IMR-90 (cell line): ENCODE data around the gene DZANK1. TPM values are rescaled to one million over a fixed set of nuclear protein-coding genes. Genes with fewer than 3 reads are reported as not detected.

Experiments used
- ATAC-seq: fragments of 200-7000 bp; cut with Tn5 transposase; 2 replicates; pipeline ENCODE4 v1.9.1; 2020; ENCODE audit warnings: low read depth, mild to moderate bottlenecking, moderate library complexity
- Bru-seq: library from RNA; stranded (reverse); fragments of 400-500 nt; gene quantifications from one replicate; lab custom pipeline; 2021; lab: Mats Ljungman, UMichigan
- BruChase-seq, 2 experiments: library from RNA; stranded (reverse); fragments of 400-500 nt; gene quantifications; one replicate each; lab custom pipeline; 2021; lab: Mats Ljungman, UMichigan
- BruUV-seq: library from RNA; stranded (reverse); fragments of 400-500 nt; replicated peaks from 2 replicates; lab custom pipeline; 2021; lab: Mats Ljungman, UMichigan
- CTCF ChIA-PET: fragments of 300-600 bp; formaldehyde crosslinking; extraction: SDS; loops from one replicate; lab custom pipeline; 2021; ENCODE audit warnings: antibody characterized with exemption; lab: Yijun Ruan, JAX
- POLR2A ChIA-PET: fragments of 300-600 bp; sonication (Branson Sonifier 250); formaldehyde crosslinking; loops from one replicate; lab custom pipeline; 2022; ENCODE audit warnings: antibody characterized with exemption; ENCODE audit not compliant: unreplicated experiment; lab: Charles Lee
- DNase-seq: peaks from one replicate; pipeline ENCODE4 v3.0.0; 2013
- H2AFZ ChIP-seq: replicated peaks from 2 replicates; pipeline ENCODE3; 2013; ENCODE audit warnings: low read length, mild to moderate bottlenecking; ENCODE audit not compliant: poor library complexity
- H2AK5ac ChIP-seq: 2 replicates; pipeline ENCODE4 v1.6.1; 2013; ENCODE audit warnings: low read depth, low read length, inconsistent platforms
- H2AK9ac ChIP-seq: replicated peaks from 2 replicates; pipeline ENCODE3; 2013; ENCODE audit warnings: mild to moderate bottlenecking, low read depth, low read length, moderate library complexity; ENCODE audit not compliant: poor library complexity
- H2BK120ac ChIP-seq: 2 replicates; pipeline ENCODE4 v1.6.1; 2013; ENCODE audit warnings: low read depth, low read length, inconsistent platforms
- H2BK15ac ChIP-seq: 3 replicates; pipeline ENCODE4 v1.6.1; 2013; ENCODE audit warnings: low read depth, low read length, inconsistent platforms
- H2BK20ac ChIP-seq: 2 replicates; pipeline ENCODE4 v1.6.1; 2013; ENCODE audit warnings: low read depth, mild to moderate bottlenecking, inconsistent platforms, low read length, moderate library complexity
- H2BK5ac ChIP-seq: 2 replicates; pipeline ENCODE4 v1.6.1; 2013; ENCODE audit warnings: mild to moderate bottlenecking, low read depth, low read length, inconsistent platforms; ENCODE audit not compliant: poor library complexity, severe bottlenecking
- H3K14ac ChIP-seq: replicated peaks from 2 replicates; pipeline ENCODE4 v1.6.1; 2013; ENCODE audit warnings: low read depth, low read length, inconsistent platforms
- H3K18ac ChIP-seq: 2 replicates; pipeline ENCODE4 v1.6.1; 2013; ENCODE audit warnings: low read depth, low read length, control low read depth
- H3K23ac ChIP-seq: 2 replicates; pipeline ENCODE4 v1.6.1; 2013; ENCODE audit warnings: low read depth, low read length, inconsistent platforms
- H3K27ac ChIP-seq: 2 replicates; pipeline ENCODE4 v1.5.1; 2013; ENCODE audit warnings: mild to moderate bottlenecking, control low read depth, low read length; ENCODE audit not compliant: insufficient read depth
- H3K27me3 ChIP-seq: 2 replicates; pipeline ENCODE4 v1.6.1; 2013; ENCODE audit warnings: low read length; ENCODE audit not compliant: control insufficient read depth, insufficient read depth
- H3K36me3 ChIP-seq: 2 replicates; pipeline ENCODE4 v1.6.1; 2013; ENCODE audit warnings: low read length, mixed read lengths; ENCODE audit not compliant: control insufficient read depth, insufficient read depth
- H3K4ac ChIP-seq: 2 replicates; pipeline ENCODE4 v1.6.1; 2013; ENCODE audit warnings: low read depth, low read length, inconsistent platforms
- H3K4me1 ChIP-seq: 2 replicates; pipeline ENCODE4 v1.6.1; 2013; ENCODE audit warnings: low read length, mixed read lengths; ENCODE audit not compliant: control insufficient read depth, insufficient read depth
- H3K4me2 ChIP-seq: 2 replicates; pipeline ENCODE4 v1.6.1; 2013; ENCODE audit warnings: low read depth, mild to moderate bottlenecking, control low read depth, low read length, moderate library complexity
- H3K4me3 ChIP-seq: 2 replicates; pipeline ENCODE4 v1.5.1; 2013; ENCODE audit warnings: low read depth, mild to moderate bottlenecking, control low read depth, low read length, moderate library complexity; ENCODE audit not compliant: insufficient read depth
- H3K56ac ChIP-seq: 2 replicates; pipeline ENCODE4 v1.6.1; 2013; ENCODE audit warnings: low read length, inconsistent platforms; ENCODE audit not compliant: insufficient read depth; ENCODE audit errors: extremely low read depth
- H3K79me1 ChIP-seq, 2 experiments: 2 replicates each; pipeline ENCODE4 v1.6.1; 2013; ENCODE audit warnings: low read length in 2 of 2, inconsistent platforms in 1 of 2, low read depth in 1 of 2
- H3K9ac ChIP-seq: 2 replicates; pipeline ENCODE4 v1.6.1; 2013; ENCODE audit warnings: low read depth, low read length, control low read depth
- H3K9me1 ChIP-seq: 2 replicates; pipeline ENCODE4 v1.6.1; 2013; ENCODE audit warnings: low read length, inconsistent platforms; ENCODE audit not compliant: insufficient read depth
- H3K9me3 ChIP-seq: 2 replicates; pipeline ENCODE4 v1.6.1; 2013; ENCODE audit warnings: low read length; ENCODE audit not compliant: control insufficient read depth, insufficient read depth
- H4K20me1 ChIP-seq: 2 replicates; pipeline ENCODE4 v1.6.1; 2013; ENCODE audit warnings: low read length, inconsistent platforms; ENCODE audit not compliant: insufficient read depth
- H4K5ac ChIP-seq: 2 replicates; pipeline ENCODE4 v1.6.1; 2013; ENCODE audit warnings: mild to moderate bottlenecking, low read depth, low read length, control low read depth
- H4K8ac ChIP-seq, 2 experiments: 2 replicates each; pipeline ENCODE4 v1.6.1; 2013; ENCODE audit warnings: low read depth in 2 of 2, low read length in 2 of 2, control low read depth in 1 of 2, inconsistent platforms in 1 of 2
- H4K91ac ChIP-seq: 2 replicates; pipeline ENCODE4 v1.6.1; 2013; ENCODE audit warnings: low read depth, low read length, inconsistent platforms; ENCODE audit not compliant: insufficient read depth
- CEBPB ChIP-seq: IDR thresholded peaks from 2 replicates; pipeline ENCODE4 v1.6.1; 2012; ENCODE audit warnings: low read depth, low read length, improper control_type of control experiment
- CTCF ChIP-seq: conservative IDR thresholded peaks from 2 replicates; pipeline ENCODE4 v1.5.1; 2012; ENCODE audit warnings: mild to moderate bottlenecking, low read depth, low read length, improper control_type of control experiment
- FOS ChIP-seq: fragments of 150-350 bp; IDR thresholded peaks from 2 replicates; pipeline ENCODE4 v1.6.1; 2016; ENCODE audit warnings: low read depth, low read length
- MAZ ChIP-seq: IDR thresholded peaks from 2 replicates; pipeline ENCODE4 v1.6.1; 2012; ENCODE audit warnings: low read depth, mild to moderate bottlenecking, low read length, improper control_type of control experiment, moderate library complexity, borderline replicate concordance
- MXI1 ChIP-seq: IDR thresholded peaks from 2 replicates; pipeline ENCODE4 v1.6.1; 2012; ENCODE audit warnings: low read depth, mild to moderate bottlenecking, low read length, moderate library complexity, borderline replicate concordance
- NFE2L2 ChIP-seq: fragments of 150-350 bp; IDR thresholded peaks from 2 replicates; pipeline ENCODE4 v1.6.1; 2016; ENCODE audit warnings: low read depth, mild to moderate bottlenecking, low read length
- POLR2A ChIP-seq: IDR thresholded peaks from 2 replicates; pipeline ENCODE4 v1.6.1; 2012; ENCODE audit warnings: mild to moderate bottlenecking, low read depth, low read length
- RAD21 ChIP-seq: IDR thresholded peaks from 2 replicates; pipeline ENCODE4 v1.6.1; 2012; ENCODE audit warnings: low read length, improper control_type of control experiment
- RCOR1 ChIP-seq: IDR thresholded peaks from 2 replicates; pipeline ENCODE4 v1.6.1; 2012; ENCODE audit warnings: mild to moderate bottlenecking, low read length, improper control_type of control experiment; ENCODE audit not compliant: insufficient replicate concordance
- SMC3 ChIP-seq: fragments of 150-350 bp; IDR thresholded peaks from 2 replicates; pipeline ENCODE4 v1.6.1; 2016; ENCODE audit warnings: low read depth, mild to moderate bottlenecking, antibody characterized with exemption, low read length, moderate library complexity
- WGBS, 2 experiments: methylation state at CpG; one replicate each; pipeline versions ENCODE4 v1.1.5 to v1.1.7; 2013; ENCODE audit warnings: missing lambda C conversion rate in 2 of 2; ENCODE audit not compliant: insufficient read length in 1 of 2; ENCODE audit errors: extremely low coverage in 2 of 2; 5-methylcytosine and 5-hydroxymethylcytosine counted together
- dilution Hi-C: fragments of 300-500 bp; cut with HindIII; formaldehyde crosslinking; loops from one replicate; pipeline ENCODE4 v1.14.3; 2018; ENCODE audit warnings: low sequenced_read_pairs; ENCODE audit not compliant: unreplicated experiment
- in situ Hi-C: fragments of 300-500 bp; cut with MboI; formaldehyde crosslinking; loops from 3 replicates; pipeline ENCODE4 v1.14.3; 2019; ENCODE audit warnings: low sequenced_read_pairs, inconsistent platforms, mixed read lengths
- intact Hi-C: fragments of 100-400 bp; cut with micrococcal nuclease; formaldehyde crosslinking; loops from 2 replicates; pipeline ENCODE4 v1.10.0; 2022
- long read RNA-seq: library from polyadenylated mRNA; unstranded; transcript quantifications from one replicate; pipeline ENCODE4 v2.0.0, GENCODE V29; 2021; ENCODE audit not compliant: unreplicated experiment
- polyA plus RNA-seq, 3 experiments: library from polyadenylated mRNA; depleted of rRNA; stranded (reverse); fragments of >200 nt; gene quantifications; 2 replicates each; pipeline ENCODE4 v1.2.3, GENCODE V29; 2012; ENCODE audit warnings: low replicate concordance in 1 of 3
- total RNA-seq: library from RNA; depleted of rRNA; stranded (reverse); fragments of >200 nt; gene quantifications from 2 replicates; pipeline ENCODE4 v1.2.3, GENCODE V29; 2012; rRNA removed

Gene DZANK1
- total RNA-seq (0.54 and 0.83 TPM in 2 replicates), polyA plus RNA-seq (2012; rRNA removed) (1.1 TPM in 2 replicates), Bru-seq, nascent RNA (percentile 43 among the genes with signal in this experiment), BruChase-seq, experiment 1, labeled RNA remaining after a 6-hour chase (percentile 44 among the genes with signal in this experiment), BruChase-seq, experiment 2, labeled RNA remaining after a 2-hour chase (percentile 46 among the genes with signal in this experiment)
- 0.36 and 0.43 TPM in 2 replicates for polyA plus RNA-seq (2012; cell fraction: cytosol; rRNA removed)
- 1.8 and 3.9 TPM in 2 replicates for polyA plus RNA-seq (2012; cell fraction: nucleus; rRNA removed; ENCODE audit: low replicate concordance)
- long read RNA-seq, partial matches to known transcripts: 1 of 4 reads
- long read RNA-seq, other reads (novel, unspliced or antisense): 3 of 4 reads

GRCh38 chr20:18466894-18467730, at the start of gene DZANK1, which contains the start of gene POLR3F:
TSS of gene DZANK1 (minus strand) at chr20:18467030. CDS start at chr20:18465358, 1,672 bp downstream.
TSS of gene POLR3F (plus strand) at chr20:18467390. CDS start at chr20:18467507, 117 bp downstream.
- in situ Hi-C loops (no loop called here), dilution Hi-C loops (no loop called here), intact Hi-C loops (loop anchor here (1.0 to 10.0 kb wide), 3 partner anchors 40 to 162 kb away; partner anchors contain the start of gene SEC23B)
- Histone ChIP-seq H3K4me2 (peak within 1 kb of the TSS; percentile 98), H3K23ac (peak within 1 kb of the TSS; percentile 90; the same call in 1 of the 2 replicates), H2AK9ac (peak within 1 kb of the TSS; percentile 92), H3K14ac (peak within 1 kb of the TSS; percentile 98), H3K36me3 (peaks cover 4% of the 10 kb centered on the region), H3K9me3 (no peaks in the 10 kb centered on the region), H4K5ac (peak within 1 kb of the TSS; percentile 72), H2BK5ac (peak within 1 kb of the TSS; percentile 93), H4K20me1 (no peaks in the 10 kb centered on the region), H3K4me3 (peak within 1 kb of the TSS; percentile 75), H3K18ac (peak within 1 kb of the TSS; percentile 65), H3K79me1 (peaks cover 15 to 30% of the 10 kb centered on the region in 2 experiments), H3K27me3 (no peaks in the 10 kb centered on the region), H3K9me1 (no peaks in the 10 kb centered on the region), H3K4me1 (peaks cover 1% of the 10 kb centered on the region; the same call in 1 of the 2 replicates), H2BK20ac (peak within 1 kb of the TSS; percentile 55), H3K56ac (peak within 1 kb of the TSS; percentile 100), H2BK120ac (peak within 1 kb of the TSS; percentile 95), H2AFZ (peak within 1 kb of the TSS; percentile 96), H3K4ac (peak within 1 kb of the TSS; percentile 94), H3K27ac (peak within 1 kb of the TSS; percentile 85), H3K9ac (peak within 1 kb of the TSS; percentile 86), H4K91ac (peak within 1 kb of the TSS; percentile 100), H2AK5ac (no peak within 1 kb of the TSS), H2BK15ac (peak within 1 kb of the TSS; percentile 100), H4K8ac (peak within 1 kb of the TSS; percentile 96 to 97)
- TF ChIP-seq MAZ (no peak), FOS (no peak), CEBPB (no peak), CTCF (no peak), POLR2A (peak; percentile 56; the same call in 1 of the 2 replicates), RCOR1 (peak; percentile 18), RAD21 (no peak), NFE2L2 (no peak), MXI1 (peak; percentile 72), SMC3 (0 out of 2 replicates have a peak, but pooled peaks have one; percentile 2)
- no TSS peak for BruUV-seq
- POLR2A ChIA-PET: interaction anchor here (0.6 to 1.8 kb wide), 2 partner anchors 21 to 40 kb away, joined by 4 to 6 read pairs; no protein-coding TSS in a partner anchor
- ATAC-seq (peak; percentile 100), DNase-seq (peak; percentile 94)
- CTCF ChIA-PET: interaction anchor here (1.0 kb wide), 1 partner anchor 191 kb away, joined by 3 read pairs; no protein-coding TSS in a partner anchor
- WGBS, 2 experiments: 2% methylated on average over 13 of the region's 57 CpGs; no CpG with 5 or more reads in 1 of the 2 experiments
